Activated naive CD8-positive, alpha-beta T cell treated with anti-CD3 and anti-CD28 coated beads, Interleukin-2, amount 10 ng/mL, durations not matched to agents 7 days and 5 days (primary cell): Measurements from ENCODE around the gene MAML3. TPM values are rescaled to one million over a fixed set of nuclear protein-coding genes. Genes with fewer than 3 reads are reported as not detected.

Experiments
- ATAC-seq: fragments of 150-1000 bp; cut with Tn5 transposase; one replicate; pipeline ENCODE4 v1.10.0; 2021; ENCODE audit warnings: low read depth, moderate library complexity
- POLR2A ChIA-PET: fragments of 350-600 bp; sonication (Branson Sonifier 250); formaldehyde crosslinking; loops from one replicate; lab custom pipeline; 2021; ENCODE audit warnings: antibody characterized with exemption; lab: Charles Lee
- DNase-seq: peaks from one replicate; pipeline ENCODE4 v3.0.0; 2021
- H3K27ac Mint-ChIP-seq: one replicate; pipeline ENCODE4 v1.8.0; 2022; ENCODE audit warnings: mild to moderate bottlenecking, mixed read lengths
- H3K27me3 Mint-ChIP-seq: one replicate; pipeline ENCODE4 v1.8.0; 2022; ENCODE audit warnings: mild to moderate bottlenecking, moderate library complexity, mixed read lengths
- H3K36me3 Mint-ChIP-seq: one replicate; pipeline ENCODE4 v1.8.0; 2021; ENCODE audit warnings: mild to moderate bottlenecking, mixed read lengths
- H3K4me1 Mint-ChIP-seq: one replicate; pipeline ENCODE4 v1.8.0; 2021; ENCODE audit warnings: mixed read lengths
- H3K4me3 Mint-ChIP-seq: one replicate; pipeline ENCODE4 v1.8.0; 2022; ENCODE audit warnings: mild to moderate bottlenecking, moderate library complexity, mixed read lengths
- H3K9me3 Mint-ChIP-seq: one replicate; pipeline ENCODE4 v1.8.0; 2021; ENCODE audit warnings: mixed read lengths
- total RNA-seq, 2 experiments: library from RNA; stranded (reverse); gene quantifications; one replicate each; pipeline ENCODE4 v1.2.3, GENCODE V29; 2021

The MAML3 gene
- total RNA-seq, 2 experiments from 2014 or later = 4.6 to 4.7 TPM

DNA sequence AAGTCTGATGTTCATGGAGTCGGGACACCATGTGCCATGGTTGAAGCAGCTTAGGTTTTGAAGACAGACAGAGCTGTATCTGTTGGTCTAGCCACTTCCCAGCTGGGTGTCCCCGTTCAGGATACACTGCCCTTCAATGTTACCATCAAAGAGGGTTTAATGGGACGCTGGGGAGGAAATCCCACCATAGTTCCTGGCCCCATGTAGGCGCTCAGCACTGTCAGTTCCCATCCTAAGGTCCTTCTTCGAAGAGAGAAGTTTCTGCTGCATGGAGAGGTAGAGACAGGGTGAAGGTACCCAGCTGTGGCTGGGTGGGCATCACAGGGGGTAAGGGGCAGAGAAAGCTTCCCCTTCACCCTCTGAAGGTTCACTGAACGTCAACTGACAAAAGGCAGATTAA is 484.6 kb downstream of the MAML3 start:
- ATAC-seq (no peak), DNase-seq (no peak)
- H3K27me3 Mint-ChIP-seq = peaks cover 5% of the 10 kb centered on the region
- peaks cover 24% of the 10 kb centered on the region for H3K4me1 Mint-ChIP-seq
- peaks cover 6% of the 10 kb centered on the region for H3K36me3 Mint-ChIP-seq
- no peaks in the 10 kb centered on the region for H3K9me3 Mint-ChIP-seq
- POLR2A ChIA-PET = no interaction called here
- H3K27ac Mint-ChIP-seq = no peak overlapping the region
- no peak overlapping the region for H3K4me3 Mint-ChIP-seq

DNA sequence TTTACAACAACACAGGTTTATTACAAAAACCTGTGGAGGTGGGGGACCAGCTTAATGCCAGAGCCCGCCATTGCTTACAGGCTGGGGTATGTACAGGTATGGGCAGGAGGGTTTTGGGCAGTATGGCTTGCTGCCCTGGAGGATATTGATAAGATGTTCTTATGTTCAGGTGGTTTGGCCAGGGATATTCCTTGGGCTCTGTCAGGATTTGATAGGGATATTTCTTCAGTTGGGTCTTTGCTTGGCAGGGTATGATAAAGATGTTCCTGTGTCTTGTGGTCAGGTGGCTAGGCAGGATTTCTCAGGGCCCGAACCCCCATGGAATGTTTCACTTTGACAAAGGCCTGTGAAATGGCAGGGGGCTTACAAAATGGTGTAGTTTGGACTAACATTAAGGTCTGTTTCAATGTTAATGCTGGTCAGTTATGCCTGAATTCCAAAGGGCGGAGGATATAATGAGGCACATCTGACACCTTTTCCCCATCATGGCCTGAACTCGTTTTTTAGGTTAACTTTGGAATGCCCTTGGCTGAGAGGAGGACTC is 485.3 kb downstream of the MAML3 start:
- H3K36me3 Mint-ChIP-seq = peaks cover 6% of the 10 kb centered on the region
- POLR2A ChIA-PET = no interaction called here
- no peak overlapping the region for H3K4me3 Mint-ChIP-seq
- DNase-seq (no peak), ATAC-seq (no peak)
- no peak overlapping the region for H3K27ac Mint-ChIP-seq
- H3K27me3 Mint-ChIP-seq = peaks cover 5% of the 10 kb centered on the region
- H3K9me3 Mint-ChIP-seq = no peaks in the 10 kb centered on the region
- peaks cover 24% of the 10 kb centered on the region for H3K4me1 Mint-ChIP-seq

DNA sequence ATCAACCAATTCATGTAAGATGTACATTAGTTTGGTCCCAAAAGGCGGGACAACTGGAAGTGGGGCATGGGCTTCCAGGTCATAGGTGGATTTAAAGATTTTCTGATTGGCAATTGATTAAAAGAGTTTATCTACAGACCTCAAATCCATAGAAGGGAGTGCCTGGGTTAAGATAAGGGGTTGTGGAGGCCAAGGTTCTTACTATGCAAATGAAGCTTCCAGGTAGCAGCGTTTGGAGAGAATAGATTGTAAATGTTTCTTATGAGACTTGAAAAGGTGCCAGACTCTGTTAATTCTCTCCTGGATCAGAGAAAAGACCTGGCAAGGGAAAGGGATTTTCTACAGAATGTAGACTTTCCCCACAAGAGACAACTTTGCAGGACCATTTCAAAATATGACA is 485.9 kb downstream of the MAML3 start:
- Mint-ChIP-seq H3K4me3 (no peak overlapping the region), H3K9me3 (no peaks in the 10 kb centered on the region), H3K4me1 (peaks cover 24% of the 10 kb centered on the region), H3K36me3 (peaks cover 6% of the 10 kb centered on the region), H3K27me3 (peaks cover 5% of the 10 kb centered on the region), H3K27ac (no peak overlapping the region)
- DNase-seq (no peak), ATAC-seq (no peak)
- POLR2A ChIA-PET = no interaction called here

Other genes starting within 250 kb of the MAML3 start
- gene SCOC, start 219.5 kb upstream of the MAML3 start, total RNA-seq = 10 to 100 TPM; 24.0 to 26.5 TPM